IPS-NIHi11 (cell line): ENCODE results near the gene CHSY3.
A peak's percentile ranks its signal among the peaks of the same experiment; 100 is the strongest.
"Not testable (repeated sequence)": the region's sequence is repeated elsewhere in the genome, so short reads cannot be mapped to it uniquely, and the experiment has no call there.

Experiments used
- DNase-seq: peaks from one replicate; pipeline ENCODE4 v3.0.0; 2012; ENCODE audit warnings: mixed read lengths, low spot score

Gene CHSY3

DNA sequence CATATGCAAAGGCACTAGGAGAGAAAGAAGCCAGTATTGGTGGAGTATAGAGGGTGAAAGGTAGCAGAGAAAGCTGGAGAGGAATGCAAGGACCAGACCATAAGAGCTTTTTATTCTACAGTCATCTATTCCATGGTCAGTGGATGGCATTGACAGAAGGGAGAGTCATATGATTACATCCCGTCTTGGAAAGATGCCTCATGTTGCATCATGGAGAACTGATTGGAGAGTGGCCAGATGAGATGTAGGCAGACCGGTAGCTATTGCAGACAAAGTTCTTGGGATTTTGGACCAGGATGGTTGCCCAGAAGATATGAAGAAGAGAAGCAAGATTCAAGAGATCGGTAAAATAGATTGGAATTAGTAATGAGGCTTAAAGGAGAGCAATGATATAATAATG, 260.7 kb downstream of the CHSY3 start:
- DNase-seq = no peak

GRCh38 chr5:130166839-130167490, 262.7 kb downstream of the CHSY3 start:
- DNase-seq = peak; percentile 47

GRCh38 chr5:130168211-130168610, 263.9 kb downstream of the CHSY3 start:
- DNase-seq = no peak

GRCh38 chr5:130171699-130172098, 267.4 kb downstream of the CHSY3 start:
- DNase-seq = no peak

GRCh38 chr5:130183115-130183514, 278.9 kb downstream of the CHSY3 start:
- DNase-seq = no peak

- no peak for DNase-seq
Observed at GRCh38 chr5:130189961-130190360, 285.7 kb downstream of the CHSY3 start.

DNA sequence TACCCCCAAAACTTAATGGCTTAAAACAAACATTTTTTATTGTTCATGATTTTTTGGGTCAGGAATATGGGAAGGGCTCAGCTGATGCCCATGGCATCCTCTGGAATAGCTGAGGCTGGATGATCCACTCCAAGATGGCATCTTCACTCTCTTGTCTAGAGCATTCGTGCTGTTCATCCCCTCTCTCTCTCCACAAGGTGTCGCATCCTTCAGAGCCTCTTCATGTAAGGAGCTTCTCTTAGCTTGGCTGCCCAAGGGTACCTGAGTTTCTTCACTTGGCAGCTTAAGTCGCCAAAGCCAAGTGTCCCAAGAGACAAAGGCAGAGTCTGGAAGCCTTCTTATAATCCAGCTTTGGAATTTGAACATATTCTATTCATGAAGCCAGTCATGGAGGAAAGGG, 294.7 kb downstream of the CHSY3 start:
- peak; percentile 63 for DNase-seq

DNA sequence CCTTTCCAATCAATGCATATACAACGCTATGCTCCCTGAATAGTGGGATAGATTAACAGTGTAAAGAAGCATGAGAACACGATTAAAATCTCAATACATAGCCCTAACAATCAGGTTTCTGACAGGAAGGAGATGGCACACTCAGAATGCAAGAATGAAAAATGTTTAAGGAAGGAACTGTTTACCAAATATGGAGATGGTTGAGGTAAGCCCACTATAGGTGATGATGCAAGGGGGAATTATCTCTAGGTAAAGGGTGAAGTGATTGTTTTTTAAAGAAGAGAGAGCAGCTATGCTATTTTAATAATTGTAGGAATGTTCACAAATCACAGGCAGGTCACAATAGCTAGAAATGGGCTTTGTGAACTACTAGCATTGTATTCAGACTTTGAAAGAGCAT, 302.4 kb downstream of the CHSY3 start:
- no peak for DNase-seq

DNA sequence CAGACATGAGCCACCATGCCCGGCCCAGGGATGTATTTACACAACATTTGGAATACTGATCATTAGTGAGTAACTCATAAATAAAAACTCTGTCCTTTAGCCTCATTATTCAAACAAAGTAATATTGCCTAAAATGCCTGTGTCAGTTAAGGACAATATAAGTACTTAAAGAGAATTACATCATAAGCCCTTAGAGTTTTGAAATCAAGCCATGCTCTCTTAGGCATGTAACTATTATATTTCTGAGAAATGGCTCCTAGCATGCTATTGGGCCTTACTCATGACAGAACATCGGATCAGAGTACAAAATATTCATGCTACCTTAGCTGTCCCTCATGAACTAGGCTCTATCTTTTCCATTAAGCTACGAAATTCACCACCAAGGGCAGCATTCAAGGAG, 309.3 kb downstream of the CHSY3 start:
- DNase-seq = no peak

- DNase-seq = no peak
Observed at GRCh38 chr5:130216286-130216685, 312.0 kb downstream of the CHSY3 start.

- no peak for DNase-seq
Observed at GRCh38 chr5:130222573-130222972, 318.3 kb downstream of the CHSY3 start.

- DNase-seq = not testable (repeated sequence)
Observed at GRCh38 chr5:130226556-130226955, 322.3 kb downstream of the CHSY3 start.

GRCh38 chr5:130227699-130228098, 323.4 kb downstream of the CHSY3 start:
- no peak for DNase-seq

DNA sequence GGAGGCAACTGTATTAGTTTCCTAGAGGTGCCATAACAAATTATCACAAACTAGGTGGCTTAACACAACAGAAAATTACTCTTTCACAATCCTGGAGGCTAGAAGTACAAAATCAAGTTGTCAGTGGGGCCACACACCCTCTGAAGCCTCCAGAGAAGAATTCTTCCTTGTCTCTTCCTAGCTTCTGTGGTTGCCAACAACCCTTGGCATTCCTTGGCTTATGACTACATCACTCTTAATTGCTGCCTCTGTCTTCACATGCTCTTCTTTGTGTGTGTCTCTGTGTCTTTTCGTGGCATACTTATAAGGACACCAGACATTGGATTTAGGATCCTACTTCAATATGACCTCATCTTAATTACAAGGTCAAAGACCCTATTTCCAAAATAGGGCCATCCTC, 327.5 kb downstream of the CHSY3 start:
- no peak for DNase-seq

DNA sequence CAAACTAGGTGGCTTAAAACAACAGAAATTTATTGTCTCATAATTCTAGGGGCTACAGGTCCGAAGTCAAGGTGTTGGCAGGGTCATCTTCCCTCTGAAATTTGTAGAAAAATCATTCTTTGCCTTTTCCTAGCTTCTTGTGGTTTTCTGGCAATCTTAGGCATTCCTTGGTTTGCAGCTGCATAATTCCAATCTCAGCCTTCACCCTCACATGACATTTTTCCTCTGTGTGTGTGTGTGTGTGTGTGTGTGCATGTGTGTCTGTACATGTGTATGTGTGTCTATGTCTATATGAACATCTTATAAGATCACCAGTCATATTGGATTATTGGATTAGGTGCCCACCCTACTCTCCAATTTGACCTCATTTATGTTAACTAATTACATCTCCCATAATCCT, 330.6 kb downstream of the CHSY3 start:
- DNase-seq = no peak
